GM12875 (cell line): ENCODE measurements around the gene BCL11B.
A peak's percentile ranks its signal among the peaks of the same experiment; 100 is the strongest.

Experiments used
- H3K4me3 ChIP-seq: one replicate; pipeline ENCODE4 v1.5.1; 2011; ENCODE audit warnings: low read depth, low read length, control low read depth
- TF ChIP-seq, protein P1 (sequence below): IDR thresholded peaks from 2 replicates; pipeline ENCODE4 v1.5.1; 2011; ENCODE audit warnings: low read depth, mild to moderate bottlenecking, control low read depth, inconsistent platforms, low read length, moderate library complexity, borderline replicate concordance; ENCODE audit not compliant: insufficient read depth

The BCL11B gene

DNA sequence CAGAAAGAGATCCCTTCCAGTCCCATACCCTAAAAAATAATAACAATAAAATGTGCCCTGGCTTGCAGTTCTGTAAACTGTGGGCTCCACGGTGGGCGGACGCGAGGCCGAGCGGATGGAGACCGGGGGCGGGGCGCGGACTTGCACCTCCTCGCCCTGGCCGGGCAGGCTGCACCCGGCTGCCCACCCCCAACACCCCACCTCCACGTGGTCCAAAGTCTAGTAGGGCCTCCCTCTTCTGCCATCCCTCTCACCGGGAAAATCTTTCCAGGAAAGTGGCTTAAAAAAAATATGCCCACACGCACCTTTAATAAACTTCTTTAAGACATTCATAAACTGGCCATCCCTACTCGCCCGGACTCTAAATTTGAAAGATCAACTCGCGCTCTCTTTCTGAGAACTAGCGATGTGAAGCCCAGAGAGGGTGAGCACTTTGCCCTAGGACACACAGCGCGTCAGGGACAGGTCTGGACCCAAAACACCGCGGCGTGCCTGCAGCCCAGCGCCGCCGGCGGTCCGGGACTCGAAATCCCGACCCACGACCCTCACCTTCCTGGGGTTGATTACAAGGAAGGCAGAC lies 1.9 kb upstream of the BCL11B start:
- peak overlapping the region; percentile 49 for H3K4me3 ChIP-seq
- TF ChIP-seq, protein P1, sequence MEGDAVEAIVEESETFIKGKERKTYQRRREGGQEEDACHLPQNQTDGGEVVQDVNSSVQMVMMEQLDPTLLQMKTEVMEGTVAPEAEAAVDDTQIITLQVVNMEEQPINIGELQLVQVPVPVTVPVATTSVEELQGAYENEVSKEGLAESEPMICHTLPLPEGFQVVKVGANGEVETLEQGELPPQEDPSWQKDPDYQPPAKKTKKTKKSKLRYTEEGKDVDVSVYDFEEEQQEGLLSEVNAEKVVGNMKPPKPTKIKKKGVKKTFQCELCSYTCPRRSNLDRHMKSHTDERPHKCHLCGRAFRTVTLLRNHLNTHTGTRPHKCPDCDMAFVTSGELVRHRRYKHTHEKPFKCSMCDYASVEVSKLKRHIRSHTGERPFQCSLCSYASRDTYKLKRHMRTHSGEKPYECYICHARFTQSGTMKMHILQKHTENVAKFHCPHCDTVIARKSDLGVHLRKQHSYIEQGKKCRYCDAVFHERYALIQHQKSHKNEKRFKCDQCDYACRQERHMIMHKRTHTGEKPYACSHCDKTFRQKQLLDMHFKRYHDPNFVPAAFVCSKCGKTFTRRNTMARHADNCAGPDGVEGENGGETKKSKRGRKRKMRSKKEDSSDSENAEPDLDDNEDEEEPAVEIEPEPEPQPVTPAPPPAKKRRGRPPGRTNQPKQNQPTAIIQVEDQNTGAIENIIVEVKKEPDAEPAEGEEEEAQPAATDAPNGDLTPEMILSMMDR, result no peak

DNA sequence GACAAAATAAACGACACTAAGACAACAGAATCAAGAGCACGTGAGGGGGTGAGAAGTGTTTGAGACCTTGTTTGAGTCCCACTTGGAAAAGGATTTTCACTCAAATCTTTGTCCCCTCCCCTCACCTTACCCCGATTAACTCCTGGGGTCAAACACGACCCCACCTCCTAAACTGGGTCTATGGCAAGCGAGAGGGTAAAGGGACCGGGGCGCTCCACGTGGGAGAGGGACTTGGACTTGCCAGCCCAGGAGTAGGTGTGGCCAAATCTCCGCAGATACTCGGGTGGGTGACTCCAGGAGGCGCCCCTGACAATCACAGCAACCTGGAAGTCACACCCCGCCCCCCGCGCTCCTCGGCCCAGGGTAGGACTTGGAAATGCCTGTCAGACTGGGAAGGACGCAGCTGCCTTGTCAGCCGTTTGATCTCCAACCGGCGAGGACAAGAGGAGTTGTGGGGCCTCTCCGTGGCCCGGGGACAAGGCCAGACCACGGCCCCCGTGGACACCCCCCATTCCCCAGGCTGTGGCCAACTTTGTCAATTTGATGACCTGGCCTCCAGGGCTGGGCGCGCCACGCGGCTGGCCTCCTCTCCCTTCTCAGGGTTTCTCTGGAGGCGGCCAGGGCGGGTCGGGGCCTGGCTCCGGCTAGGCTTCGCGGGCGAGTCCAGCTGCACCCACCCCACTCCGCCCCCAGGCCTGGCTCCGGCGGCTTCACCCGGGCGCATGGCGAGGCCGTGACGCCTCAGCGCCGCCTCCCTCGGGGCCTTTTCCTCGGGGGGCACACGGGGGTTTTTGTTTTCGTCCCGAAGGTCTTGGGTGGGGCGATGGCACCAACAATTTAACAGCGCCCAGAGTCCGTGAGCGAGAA lies 1.1 kb upstream of the BCL11B start:
- TF ChIP-seq, protein P1, result no peak
- peak overlapping the region; percentile 10 for H3K4me3 ChIP-seq

DNA sequence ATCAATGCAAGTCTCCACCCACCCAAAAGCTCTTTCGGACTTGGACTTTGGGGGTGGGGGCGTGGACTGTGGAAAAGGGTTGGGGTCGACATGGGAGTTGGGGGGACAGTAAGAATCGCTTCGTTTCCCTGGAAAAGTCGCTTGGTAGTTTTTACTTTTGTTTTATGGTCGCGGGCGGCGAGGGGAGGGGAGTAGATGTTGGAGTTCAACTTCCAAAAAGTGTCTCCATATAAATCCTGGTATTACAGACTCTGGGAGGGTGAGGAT lies 568 bp upstream of the BCL11B start:
- TF ChIP-seq, protein P1, result no peak
- peak overlapping the region; percentile 42 for H3K4me3 ChIP-seq

DNA sequence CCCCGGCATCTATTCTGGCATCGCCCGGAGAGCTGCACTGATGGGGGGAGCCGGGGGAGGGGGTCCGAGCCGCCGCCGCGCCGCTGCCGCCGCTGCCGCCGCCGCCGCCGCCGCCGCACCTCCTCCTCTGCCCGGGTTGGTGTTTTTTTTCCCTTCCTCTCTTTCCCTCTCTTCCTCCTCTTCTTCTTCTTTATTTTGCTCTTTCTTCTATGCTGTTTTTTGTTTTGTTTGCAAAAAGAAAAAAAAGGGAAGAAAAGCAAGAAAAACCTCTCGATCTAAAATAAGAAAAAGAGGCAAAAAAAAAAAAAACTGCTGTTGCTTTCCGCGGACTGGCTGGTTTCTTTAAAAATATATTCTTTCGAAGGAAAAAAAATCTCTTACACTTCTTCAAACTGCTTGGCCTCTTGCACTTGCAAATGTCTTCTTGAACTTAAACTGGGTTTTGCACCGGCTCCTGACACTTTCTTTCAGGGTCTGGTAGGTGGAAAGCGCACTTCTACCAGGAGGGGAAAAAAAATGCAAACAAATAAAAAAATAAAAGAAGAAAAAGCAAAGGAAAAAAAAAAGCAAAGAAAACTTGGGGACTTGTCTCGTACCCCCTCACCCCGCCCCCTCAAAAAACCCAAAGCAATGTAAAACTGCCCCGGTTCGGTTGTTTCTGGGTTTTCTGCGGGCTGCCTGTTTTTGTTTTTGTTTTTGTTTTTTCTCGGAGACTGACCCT lies 616 bp downstream of the BCL11B start:
- H3K4me3 ChIP-seq, result peak overlapping the region; percentile 43
- TF ChIP-seq, protein P1, result no peak

DNA sequence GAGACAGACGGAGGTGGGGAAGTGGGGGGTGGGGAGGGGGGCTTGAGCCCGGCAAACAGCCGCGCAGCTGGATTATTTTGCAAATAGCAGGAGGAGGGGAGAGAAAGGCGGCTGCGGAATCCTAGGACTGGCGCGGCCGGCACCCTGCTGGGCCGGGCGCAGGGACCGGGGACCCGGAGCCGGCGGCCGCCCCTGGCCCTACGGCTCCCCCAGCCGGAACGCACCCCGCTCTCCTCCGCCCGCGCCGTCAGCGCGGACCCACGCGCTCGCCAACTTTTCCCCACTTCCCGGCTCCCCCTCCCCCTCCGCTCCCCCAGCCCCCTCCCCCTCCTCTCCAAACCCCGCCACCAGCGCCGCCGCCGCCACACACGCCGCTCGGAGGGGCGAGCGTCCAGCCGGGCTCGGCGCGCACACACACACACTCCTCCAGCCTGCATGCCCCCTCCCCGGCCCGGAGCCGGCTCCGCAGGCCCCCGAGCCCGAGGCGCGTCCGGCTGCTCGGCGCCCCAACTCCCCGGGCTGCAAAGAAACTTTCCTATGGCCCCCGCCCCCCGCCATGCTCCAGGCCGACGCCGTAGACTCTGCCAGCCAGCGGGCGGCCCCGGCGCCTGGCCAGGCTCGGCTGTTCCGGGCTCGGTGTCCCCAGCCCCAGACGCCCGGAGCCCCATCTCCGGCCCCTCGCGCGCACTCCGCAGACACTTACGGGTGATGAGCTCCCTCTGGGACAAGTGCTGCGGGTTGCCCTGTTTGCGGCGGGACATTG lies 1.4 kb downstream of the BCL11B start:
- peak overlapping the region; percentile 43 for H3K4me3 ChIP-seq
- TF ChIP-seq, protein P1, result no peak

DNA sequence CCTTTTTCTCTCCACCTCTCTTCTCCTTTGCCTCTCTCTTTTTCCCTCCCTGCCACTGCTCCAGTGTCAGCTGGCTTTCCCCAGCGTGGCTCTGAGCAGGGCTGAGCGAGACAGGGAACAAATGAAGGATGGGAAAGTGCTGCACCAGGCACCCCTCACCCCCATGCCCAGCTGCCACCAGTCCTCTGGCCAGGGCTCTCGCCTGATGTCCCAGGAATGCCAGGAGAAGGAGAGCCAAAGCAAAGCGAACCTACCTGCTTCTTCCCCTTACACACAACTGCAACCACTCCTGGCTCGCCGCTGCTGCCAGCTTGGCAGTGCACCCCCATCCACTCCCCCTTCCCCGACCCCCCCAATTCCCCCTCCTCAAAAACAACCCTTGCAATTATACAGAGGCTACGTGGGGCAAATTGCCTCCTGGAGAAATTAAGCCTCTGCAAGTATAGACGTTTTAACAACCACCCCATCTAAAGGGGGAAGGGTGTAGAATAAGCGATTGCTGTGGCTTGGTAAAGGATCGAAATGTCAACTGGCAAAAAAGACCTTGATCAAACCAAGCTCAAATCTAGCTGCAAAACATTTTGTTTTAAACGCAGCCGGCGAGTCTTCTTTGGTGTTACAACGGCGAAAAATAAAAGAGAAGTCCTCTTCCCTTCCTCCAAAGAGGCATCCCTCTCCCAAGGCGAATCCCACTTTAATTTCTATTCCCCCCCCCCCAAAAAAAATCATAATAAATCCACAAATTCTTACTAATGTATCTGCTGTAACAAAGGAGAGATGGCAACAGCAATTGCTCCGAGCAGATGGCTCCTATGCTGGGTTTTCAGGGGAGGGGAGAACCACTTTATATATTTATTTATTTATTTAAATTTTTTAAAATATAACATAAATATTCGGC lies 2.9 kb downstream of the BCL11B start:
- peak overlapping the region; percentile 23 for H3K4me3 ChIP-seq
- TF ChIP-seq, protein P1, result no peak
